HepG2 (cell line): ENCODE measurements around the gene FRMD4A. TPM values are rescaled to one million over a fixed set of nuclear protein-coding genes. Genes with fewer than 3 reads are reported as not detected.

Source experiments
- ATAC-seq: fragments of 200-7000 bp; cut with Tn5 transposase; 3 replicates; pipeline ENCODE4 v1.9.1; 2020; ENCODE audit warnings: mild to moderate bottlenecking, moderate library complexity
- BruUV-seq: library from RNA; stranded (reverse); fragments of 400-500 nt; replicated peaks from 2 replicates; lab custom pipeline; 2021; lab: Mats Ljungman, UMichigan
- CTCF ChIA-PET: fragments of 300-600 bp; formaldehyde crosslinking; extraction: SDS; loops from one replicate; lab custom pipeline; 2021; ENCODE audit warnings: low total read pairs, inconsistent platforms, low intra/inter-chr PET ratio; lab: Yijun Ruan, JAX
- POLR2A ChIA-PET: fragments of 350-600 bp; sonication (Branson Sonifier 250); formaldehyde crosslinking; loops from one replicate; lab custom pipeline; 2020; ENCODE audit warnings: antibody characterized with exemption, inconsistent platforms; lab: Yijun Ruan, JAX
- DNase-seq: peaks from one replicate; pipeline ENCODE4 v3.0.0-alpha.2; 2015; ENCODE audit warnings: low spot score
- FAIRE-seq: peaks from 3 replicates; lab custom pipeline; 2011; peaks lifted over from hg19 to GRCh38; lab: Jason Lieb, UNC
- H2AFZ ChIP-seq: one replicate; pipeline ENCODE4 v1.6.1; 2011; ENCODE audit warnings: low read length, inconsistent platforms
- H3K27ac ChIP-seq: fragments of 300-600 bp; 3 replicates; pipeline ENCODE4 v1.8.0; 2011; ENCODE audit warnings: mixed run types, mild to moderate bottlenecking, mixed read lengths, low read length, inconsistent platforms; ENCODE audit not compliant: insufficient read depth; ENCODE audit errors: extremely low read length
- H3K27me3 ChIP-seq, 2 experiments: fragments of 200-600 bp in 1 of 2; 2 replicates in 1 of 2; 3 replicates in 1 of 2; pipeline versions ENCODE4 v1.6.0 to v1.8.0; 2011; ENCODE audit warnings: low read length in 2 of 2, mild to moderate bottlenecking in 2 of 2, moderate library complexity in 2 of 2, inconsistent platforms in 1 of 2; ENCODE audit not compliant: insufficient read depth in 2 of 2, control insufficient read depth in 1 of 2
- H3K36me3 ChIP-seq, 2 experiments: fragments of 200-600 bp in 1 of 2; replicated peaks in 1 of 2; 2 replicates in 1 of 2; 3 replicates in 1 of 2; pipeline versions ENCODE4 v1.5.1 to v1.8.0; 2011; ENCODE audit warnings: low read length in 2 of 2, inconsistent platforms in 1 of 2; ENCODE audit not compliant: insufficient read depth in 2 of 2, control insufficient read depth in 1 of 2
- H3K4me1 ChIP-seq: 2 replicates; pipeline ENCODE4 v1.5.1; 2012; ENCODE audit warnings: low read length, inconsistent platforms; ENCODE audit not compliant: insufficient read depth
- H3K4me2 ChIP-seq: 2 replicates; pipeline ENCODE4 v1.6.0; 2011; ENCODE audit warnings: low read depth, low read length, inconsistent platforms
- H3K4me3 ChIP-seq, 3 experiments: fragments of 200-600 bp in 1 of 3; sonication (generic), shearing (Covaris generic) in 1 of 3; replicated peaks in 1 of 3; 2 replicates each; pipeline ENCODE4 v1.5.1; 2011 to 2016; ENCODE audit warnings: low read length in 3 of 3, inconsistent platforms in 2 of 3, low read depth in 2 of 3, mild to moderate bottlenecking in 2 of 3, control low read depth in 1 of 3, mixed read lengths in 1 of 3; ENCODE audit not compliant: insufficient read depth in 1 of 3
- H3K79me2 ChIP-seq: one replicate; pipeline ENCODE4 v1.6.1; 2011; ENCODE audit warnings: low read length, inconsistent platforms; ENCODE audit not compliant: insufficient read depth
- H3K9ac ChIP-seq: 2 replicates; pipeline ENCODE4 v1.6.0; 2011; ENCODE audit warnings: mild to moderate bottlenecking, low read depth, low read length, inconsistent platforms; ENCODE audit not compliant: insufficient read depth
- H3K9me3 ChIP-seq: 2 replicates; pipeline ENCODE4 v1.5.1; 2012; ENCODE audit warnings: mild to moderate bottlenecking, low read length
- H4K20me1 ChIP-seq: 2 replicates; pipeline ENCODE4 v1.6.0; 2011; ENCODE audit warnings: inconsistent platforms, mild to moderate bottlenecking, low read length, moderate library complexity; ENCODE audit not compliant: insufficient read depth
- CEBPG ChIP-seq: IDR thresholded peaks from 2 replicates; pipeline ENCODE4 v1.6.1; 2016
- KLF12 ChIP-seq: sonication (generic); formaldehyde crosslinking; IDR thresholded peaks from 2 replicates; pipeline ENCODE4 v1.4.0; 2020; ENCODE audit warnings: missing genetic modification reagents, borderline replicate concordance
- MBD4 ChIP-seq: IDR thresholded peaks from 2 replicates; pipeline ENCODE4 v1.6.1; 2012; ENCODE audit warnings: low read length, inconsistent platforms, borderline replicate concordance
- MIER3 ChIP-seq: IDR thresholded peaks from 2 replicates; pipeline ENCODE4 v1.6.1; 2016; ENCODE audit warnings: missing compliant biosample characterization, borderline replicate concordance
- PHB2 ChIP-seq: fragments of 450-650 bp; IDR thresholded peaks from 2 replicates; pipeline ENCODE4 v1.6.1; 2018; ENCODE audit not compliant: partially characterized antibody
- RFX1 ChIP-seq: fragments of 450-650 bp; IDR thresholded peaks from 2 replicates; pipeline ENCODE4 v1.6.1; 2017
- SMAD3 ChIP-seq: sonication (generic); formaldehyde crosslinking; IDR thresholded peaks from 2 replicates; pipeline ENCODE4 v1.4.0; 2020; ENCODE audit warnings: missing genetic modification reagents
- ZNF552 ChIP-seq: sonication (generic); formaldehyde crosslinking; IDR thresholded peaks from 2 replicates; pipeline ENCODE4 v1.9.0; 2022; ENCODE audit warnings: missing genetic modification reagents, mild to moderate bottlenecking, borderline replicate concordance
- WGBS: methylation state at CpG from one replicate; pipeline ENCODE4 v1.1.6; 2017; ENCODE audit warnings: low lambda C conversion rate; 5-methylcytosine and 5-hydroxymethylcytosine counted together
- in situ Hi-C: cut with HindIII; loops from 2 replicates; pipeline ENCODE4 v1.10.0; 2017; ENCODE audit warnings: low pct_unique_long_range_greater_than_20kb; ENCODE audit not compliant: extremely low pct_ligation_motif_present
- intact Hi-C: fragments of 100-400 bp; cut with micrococcal nuclease; formaldehyde crosslinking; loops from one replicate; pipeline ENCODE4 v1.10.0; 2022; ENCODE audit not compliant: unreplicated experiment
- polyA plus RNA-seq, 8 experiments: library from polyadenylated mRNA; depleted of rRNA in 3 of 8; stranded (reverse) in 7 of 8; unstranded in 1 of 8; fragments of >200 nt; fragmentation: Illumina TruSeq in 4 of 8; extraction: Trizol in 4 of 8; gene quantifications; 2 replicates each; pipeline versions ENCODE4 v1.2.1 to v1.2.3, GENCODE V29; 2011 to 2016; ENCODE audit warnings: low read depth in 4 of 8, missing spikeins in 1 of 8, mixed read lengths in 1 of 8; ENCODE audit not compliant: insufficient read depth in 1 of 8
- total RNA-seq, 5 experiments: library from RNA; depleted of rRNA; stranded (reverse); fragments of >200 nt; fragmentation: Illumina TruSeq; extraction: Trizol; gene quantifications; 2 replicates each; pipeline ENCODE4 v1.2.3, GENCODE V29; 2016; ENCODE audit warnings: low read depth in 1 of 5
- TF ChIP-seq, protein P1 (sequence below): sonication (generic); formaldehyde crosslinking; IDR thresholded peaks from 2 replicates; pipeline ENCODE4 v1.4.0; 2020; ENCODE audit warnings: missing genetic modification reagents
- TF ChIP-seq, protein P2 (sequence below): sonication (generic); formaldehyde crosslinking; IDR thresholded peaks from 2 replicates; pipeline ENCODE4 v1.4.0; 2020; ENCODE audit warnings: missing genetic modification reagents
- TF ChIP-seq, protein P3 (sequence below): sonication (generic); formaldehyde crosslinking; IDR thresholded peaks from 2 replicates; pipeline ENCODE4 v1.4.0; 2020; ENCODE audit warnings: missing genetic modification reagents, borderline replicate concordance
- TF ChIP-seq, protein P4 (sequence below), 2 experiments: sonication (generic) in 1 of 2; formaldehyde crosslinking in 1 of 2; IDR thresholded peaks; 2 replicates each; pipeline versions ENCODE4 v1.4.0 to v1.6.1; 2016 to 2020; ENCODE audit warnings: borderline replicate concordance in 1 of 2, low read depth in 1 of 2, mild to moderate bottlenecking in 1 of 2, missing genetic modification reagents in 1 of 2

Gene FRMD4A
- total and polyA plus RNA-seq, 2 of the 13 experiments (the other 11 are each of a cell fraction or from before 2014, with no cell fraction given), result 0.09 to 0.26 TPM

DNA sequence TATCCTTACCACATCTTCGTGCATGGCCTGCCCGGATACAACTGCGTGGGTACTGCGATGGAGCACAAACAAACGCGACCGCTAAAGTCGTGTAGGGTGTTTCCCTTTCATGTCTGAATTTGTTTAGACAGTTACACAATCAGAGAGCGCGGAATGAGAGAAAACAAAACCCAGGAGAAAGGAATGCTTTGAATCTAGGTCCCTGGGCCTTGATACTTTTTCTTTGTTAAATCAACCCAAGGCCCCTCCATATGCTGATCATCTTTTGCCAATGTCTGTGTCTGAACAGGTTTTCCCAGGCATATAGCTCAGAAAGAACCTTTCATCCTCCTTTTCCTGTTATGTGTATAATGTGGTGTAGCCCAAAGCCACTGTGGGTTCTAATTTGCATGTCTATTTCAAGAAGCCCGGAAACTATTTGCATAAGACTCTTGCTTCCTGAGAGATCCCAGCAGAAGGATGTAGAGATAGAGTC is 145.8 kb downstream of the FRMD4A start:
- peak overlapping the region; percentile 31 for H2AFZ ChIP-seq
- FAIRE-seq (peak; percentile 84), DNase-seq (peak; percentile 94), ATAC-seq (peak; percentile 80)
- intact Hi-C loops, result no loop called here
- H3K79me2 ChIP-seq, result no peaks in the 10 kb centered on the region
- H3K4me2 ChIP-seq, result peak overlapping the region; percentile 70
- H4K20me1 ChIP-seq, result no peaks in the 10 kb centered on the region
- H3K27ac ChIP-seq, result peak overlapping the region; percentile 75
- WGBS, result under 1% methylated on average over 11 of the region's 11 CpGs
- H3K9ac ChIP-seq, result peak overlapping the region; percentile 61
- BruUV-seq, result no TSS peak
- H3K27me3 ChIP-seq, result peaks cover 0 to 6% of the 10 kb centered on the region in 2 experiments; a peak in 2 of 5 replicates
- CTCF ChIA-PET, result no interaction called here
- H3K36me3 ChIP-seq, result no peaks in the 10 kb centered on the region
- peak overlapping the region; percentile 15 to 31 (median 19); a peak in 5 of 6 replicates for H3K4me3 ChIP-seq
- no peaks in the 10 kb centered on the region for H3K9me3 ChIP-seq
- peaks cover 21% of the 10 kb centered on the region for H3K4me1 ChIP-seq
- POLR2A ChIA-PET, result interaction anchor here (1.0 to 2.4 kb wide), 5 partner anchors 11 to 775 kb away, joined by 3 to 14 read pairs (median 6); partner anchors contain the start of genes CDNF, HSPA14, MEIG1 and MSANTD7
- in situ Hi-C loops, result loop anchor here (25.0 kb wide), 1 partner anchor 627 kb away; no protein-coding TSS in a partner anchor
- TF ChIP-seq KLF12 (CRISPR knock-in tag) (no peak), PHB2 (no peak), MBD4 (no peak), ZNF552 (CRISPR knock-in tag) (no peak), RFX1 (no peak), MIER3 (CRISPR knock-in tag) (0 out of 2 replicates have a peak, but pooled peaks have one; percentile 25), SMAD3 (CRISPR knock-in tag) (0 out of 2 replicates have a peak, but pooled peaks have one; percentile 23), CEBPG (peak; percentile 83)
- TF ChIP-seq, protein P1, sequence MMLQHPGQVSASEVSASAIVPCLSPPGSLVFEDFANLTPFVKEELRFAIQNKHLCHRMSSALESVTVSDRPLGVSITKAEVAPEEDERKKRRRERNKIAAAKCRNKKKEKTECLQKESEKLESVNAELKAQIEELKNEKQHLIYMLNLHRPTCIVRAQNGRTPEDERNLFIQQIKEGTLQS (CRISPR knock-in tag), result no peak
- TF ChIP-seq, protein P2, sequence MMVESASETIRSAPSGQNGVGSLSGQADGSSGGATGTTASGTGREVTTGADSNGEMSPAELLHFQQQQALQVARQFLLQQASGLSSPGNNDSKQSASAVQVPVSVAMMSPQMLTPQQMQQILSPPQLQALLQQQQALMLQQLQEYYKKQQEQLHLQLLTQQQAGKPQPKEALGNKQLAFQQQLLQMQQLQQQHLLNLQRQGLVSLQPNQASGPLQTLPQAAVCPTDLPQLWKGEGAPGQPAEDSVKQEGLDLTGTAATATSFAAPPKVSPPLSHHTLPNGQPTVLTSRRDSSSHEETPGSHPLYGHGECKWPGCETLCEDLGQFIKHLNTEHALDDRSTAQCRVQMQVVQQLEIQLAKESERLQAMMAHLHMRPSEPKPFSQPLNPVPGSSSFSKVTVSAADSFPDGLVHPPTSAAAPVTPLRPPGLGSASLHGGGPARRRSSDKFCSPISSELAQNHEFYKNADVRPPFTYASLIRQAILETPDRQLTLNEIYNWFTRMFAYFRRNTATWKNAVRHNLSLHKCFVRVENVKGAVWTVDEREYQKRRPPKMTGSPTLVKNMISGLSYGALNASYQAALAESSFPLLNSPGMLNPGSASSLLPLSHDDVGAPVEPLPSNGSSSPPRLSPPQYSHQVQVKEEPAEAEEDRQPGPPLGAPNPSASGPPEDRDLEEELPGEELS (CRISPR knock-in tag), result peak; percentile 87
- TF ChIP-seq, protein P3, sequence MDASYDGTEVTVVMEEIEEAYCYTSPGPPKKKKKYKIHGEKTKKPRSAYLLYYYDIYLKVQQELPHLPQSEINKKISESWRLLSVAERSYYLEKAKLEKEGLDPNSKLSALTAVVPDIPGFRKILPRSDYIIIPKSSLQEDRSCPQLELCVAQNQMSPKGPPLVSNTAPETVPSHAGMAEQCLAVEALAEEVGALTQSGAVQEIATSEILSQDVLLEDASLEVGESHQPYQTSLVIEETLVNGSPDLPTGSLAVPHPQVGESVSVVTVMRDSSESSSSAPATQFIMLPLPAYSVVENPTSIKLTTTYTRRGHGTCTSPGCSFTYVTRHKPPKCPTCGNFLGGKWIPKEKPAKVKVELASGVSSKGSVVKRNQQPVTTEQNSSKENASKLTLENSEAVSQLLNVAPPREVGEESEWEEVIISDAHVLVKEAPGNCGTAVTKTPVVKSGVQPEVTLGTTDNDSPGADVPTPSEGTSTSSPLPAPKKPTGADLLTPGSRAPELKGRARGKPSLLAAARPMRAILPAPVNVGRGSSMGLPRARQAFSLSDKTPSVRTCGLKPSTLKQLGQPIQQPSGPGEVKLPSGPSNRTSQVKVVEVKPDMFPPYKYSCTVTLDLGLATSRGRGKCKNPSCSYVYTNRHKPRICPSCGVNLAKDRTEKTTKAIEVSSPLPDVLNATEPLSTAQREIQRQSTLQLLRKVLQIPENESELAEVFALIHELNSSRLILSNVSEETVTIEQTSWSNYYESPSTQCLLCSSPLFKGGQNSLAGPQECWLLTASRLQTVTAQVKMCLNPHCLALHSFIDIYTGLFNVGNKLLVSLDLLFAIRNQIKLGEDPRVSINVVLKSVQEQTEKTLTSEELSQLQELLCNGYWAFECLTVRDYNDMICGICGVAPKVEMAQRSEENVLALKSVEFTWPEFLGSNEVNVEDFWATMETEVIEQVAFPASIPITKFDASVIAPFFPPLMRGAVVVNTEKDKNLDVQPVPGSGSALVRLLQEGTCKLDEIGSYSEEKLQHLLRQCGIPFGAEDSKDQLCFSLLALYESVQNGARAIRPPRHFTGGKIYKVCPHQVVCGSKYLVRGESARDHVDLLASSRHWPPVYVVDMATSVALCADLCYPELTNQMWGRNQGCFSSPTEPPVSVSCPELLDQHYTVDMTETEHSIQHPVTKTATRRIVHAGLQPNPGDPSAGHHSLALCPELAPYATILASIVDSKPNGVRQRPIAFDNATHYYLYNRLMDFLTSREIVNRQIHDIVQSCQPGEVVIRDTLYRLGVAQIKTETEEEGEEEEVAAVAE (CRISPR knock-in tag), result no peak
- TF ChIP-seq, protein P4, sequence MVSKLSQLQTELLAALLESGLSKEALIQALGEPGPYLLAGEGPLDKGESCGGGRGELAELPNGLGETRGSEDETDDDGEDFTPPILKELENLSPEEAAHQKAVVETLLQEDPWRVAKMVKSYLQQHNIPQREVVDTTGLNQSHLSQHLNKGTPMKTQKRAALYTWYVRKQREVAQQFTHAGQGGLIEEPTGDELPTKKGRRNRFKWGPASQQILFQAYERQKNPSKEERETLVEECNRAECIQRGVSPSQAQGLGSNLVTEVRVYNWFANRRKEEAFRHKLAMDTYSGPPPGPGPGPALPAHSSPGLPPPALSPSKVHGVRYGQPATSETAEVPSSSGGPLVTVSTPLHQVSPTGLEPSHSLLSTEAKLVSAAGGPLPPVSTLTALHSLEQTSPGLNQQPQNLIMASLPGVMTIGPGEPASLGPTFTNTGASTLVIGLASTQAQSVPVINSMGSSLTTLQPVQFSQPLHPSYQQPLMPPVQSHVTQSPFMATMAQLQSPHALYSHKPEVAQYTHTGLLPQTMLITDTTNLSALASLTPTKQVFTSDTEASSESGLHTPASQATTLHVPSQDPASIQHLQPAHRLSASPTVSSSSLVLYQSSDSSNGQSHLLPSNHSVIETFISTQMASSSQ (IDR thresholded peaks at IDR 0.05; ENCODE audit: low read depth), result no peak; the same call in 1 of the 2 replicates
- TF ChIP-seq, protein P4 (CRISPR knock-in tag; IDR thresholded peaks at IDR 0.05; ENCODE audit: borderline replicate concordance), result no peak
